Activated CD4-positive, alpha-beta T cell treated with anti-CD3 and anti-CD28 coated beads, Interleukin-2, amount 50 U/mL, for 4 hours (primary cell): ENCODE measurements around the gene SLC22A12.
"Not testable (repeated sequence)": the region's sequence is repeated elsewhere in the genome, so short reads cannot be mapped to it uniquely, and the experiment has no call there.

ENCODE experiments used
- DNase-seq, 2 experiments: peaks; one replicate each; pipeline ENCODE4 v3.0.0-alpha.2; 2020

SLC22A12 gene

DNA sequence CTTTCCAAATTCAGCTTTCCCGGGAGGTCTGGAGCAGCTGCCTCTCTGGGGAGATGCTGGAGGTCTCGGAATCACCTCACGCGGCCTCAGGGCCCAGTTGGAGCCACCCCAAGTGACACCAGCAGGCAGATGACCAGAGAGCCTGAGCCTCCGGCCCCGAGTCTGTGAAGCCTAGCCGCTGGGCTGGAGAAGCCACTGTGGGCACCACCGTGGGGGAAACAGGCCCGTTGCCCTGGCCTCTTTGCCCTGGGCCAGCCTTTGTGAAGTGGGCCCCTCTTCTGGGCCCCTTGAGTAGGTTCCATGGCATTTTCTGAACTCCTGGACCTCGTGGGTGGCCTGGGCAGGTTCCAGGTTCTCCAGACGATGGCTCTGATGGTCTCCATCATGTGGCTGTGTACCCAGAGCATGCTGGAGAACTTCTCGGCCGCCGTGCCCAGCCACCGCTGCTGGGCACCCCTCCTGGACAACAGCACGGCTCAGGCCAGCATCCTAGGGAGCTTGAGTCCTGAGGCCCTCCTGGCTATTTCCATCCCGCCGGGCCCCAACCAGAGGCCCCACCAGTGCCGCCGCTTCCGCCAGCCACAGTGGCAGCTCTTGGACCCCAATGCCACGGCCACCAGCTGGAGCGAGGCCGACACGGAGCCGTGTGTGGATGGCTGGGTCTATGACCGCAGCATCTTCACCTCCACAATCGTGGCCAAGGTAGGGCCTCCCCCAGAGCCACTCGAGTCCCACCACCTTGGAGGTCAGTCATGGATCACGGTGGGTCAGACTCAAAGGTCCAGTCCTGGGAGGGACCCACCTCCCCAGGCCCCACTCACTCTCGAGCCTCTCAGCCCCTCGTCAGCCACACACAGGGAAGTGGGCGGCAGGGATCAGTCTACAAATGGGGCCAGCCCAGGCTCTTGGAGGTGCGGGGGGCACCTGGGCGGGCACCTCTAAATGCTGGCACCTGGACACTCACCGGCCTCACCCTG, 525 bp downstream of the SLC22A12 start:
- no peak for DNase-seq

DNA sequence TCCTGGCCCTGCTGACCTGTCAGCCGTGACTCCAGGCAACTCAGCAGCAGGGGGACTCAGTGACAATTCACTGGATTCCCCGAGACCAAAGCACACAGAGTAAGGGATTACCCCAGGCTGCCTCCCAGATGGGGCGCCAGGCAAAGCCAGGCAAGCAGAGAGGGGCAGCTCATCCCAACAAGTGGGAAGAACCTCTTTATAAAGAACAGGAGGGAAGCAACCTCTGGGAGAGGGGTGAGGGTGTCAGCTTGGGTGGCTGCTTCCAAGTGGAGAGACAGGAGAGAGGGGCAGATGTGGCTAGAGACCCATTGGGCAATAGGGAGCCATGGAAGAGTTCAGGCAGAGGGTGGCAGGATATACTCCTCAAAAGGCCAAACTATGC, 1.2 kb downstream of the SLC22A12 start:
- no peak for DNase-seq

DNA sequence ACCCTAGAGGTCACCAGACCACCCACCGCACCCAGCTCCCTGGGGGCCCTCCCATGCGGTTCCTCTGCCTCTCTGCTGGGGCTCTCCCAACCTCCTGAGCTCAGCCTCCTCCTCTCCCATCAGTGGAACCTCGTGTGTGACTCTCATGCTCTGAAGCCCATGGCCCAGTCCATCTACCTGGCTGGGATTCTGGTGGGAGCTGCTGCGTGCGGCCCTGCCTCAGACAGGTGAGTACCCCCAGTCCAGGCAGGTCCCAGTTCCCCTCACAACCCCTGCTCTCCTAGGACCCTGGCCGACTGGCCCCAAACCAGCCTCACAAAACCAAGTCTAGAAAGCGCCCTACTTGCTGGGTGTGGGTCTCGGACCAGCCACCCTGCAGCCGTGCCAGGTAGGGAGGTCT, 1.6 kb downstream of the SLC22A12 start:
- no peak for DNase-seq

DNA sequence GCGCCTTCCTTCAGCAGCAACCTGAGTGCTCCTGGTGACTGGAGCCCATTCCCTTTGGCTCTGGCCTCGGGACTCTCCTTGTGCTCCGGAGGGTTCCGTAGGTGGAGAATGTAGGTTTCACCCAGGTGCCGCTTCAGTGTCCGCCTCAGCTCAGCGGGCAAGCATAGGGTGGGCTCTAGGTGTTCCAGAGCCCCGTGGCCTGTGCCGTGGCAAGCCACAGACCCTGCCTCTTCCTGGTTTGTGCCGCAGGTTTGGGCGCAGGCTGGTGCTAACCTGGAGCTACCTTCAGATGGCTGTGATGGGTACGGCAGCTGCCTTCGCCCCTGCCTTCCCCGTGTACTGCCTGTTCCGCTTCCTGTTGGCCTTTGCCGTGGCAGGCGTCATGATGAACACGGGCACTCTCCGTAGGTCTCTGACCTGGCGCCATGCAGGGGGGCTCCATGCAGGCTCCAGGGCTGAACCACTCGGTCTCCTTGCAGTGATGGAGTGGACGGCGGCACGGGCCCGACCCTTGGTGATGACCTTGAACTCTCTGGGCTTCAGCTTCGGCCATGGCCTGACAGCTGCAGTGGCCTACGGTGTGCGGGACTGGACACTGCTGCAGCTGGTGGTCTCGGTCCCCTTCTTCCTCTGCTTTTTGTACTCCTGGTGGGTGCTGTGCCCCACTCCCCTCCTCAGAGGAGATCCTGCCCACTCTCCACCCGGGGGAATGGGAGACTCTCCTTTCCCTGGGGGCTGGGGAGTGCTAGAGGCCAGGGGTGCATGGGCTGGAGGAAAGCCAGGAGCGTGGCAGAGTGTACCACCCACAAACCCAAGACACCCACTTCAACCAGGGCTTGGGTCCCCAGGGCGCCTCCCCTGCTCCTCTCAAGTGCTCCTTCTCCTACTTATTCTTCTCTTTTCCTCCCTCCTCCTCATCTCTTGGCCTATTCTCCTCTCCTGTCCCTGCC, 2.4 kb downstream of the SLC22A12 start:
- no peak for DNase-seq

DNA sequence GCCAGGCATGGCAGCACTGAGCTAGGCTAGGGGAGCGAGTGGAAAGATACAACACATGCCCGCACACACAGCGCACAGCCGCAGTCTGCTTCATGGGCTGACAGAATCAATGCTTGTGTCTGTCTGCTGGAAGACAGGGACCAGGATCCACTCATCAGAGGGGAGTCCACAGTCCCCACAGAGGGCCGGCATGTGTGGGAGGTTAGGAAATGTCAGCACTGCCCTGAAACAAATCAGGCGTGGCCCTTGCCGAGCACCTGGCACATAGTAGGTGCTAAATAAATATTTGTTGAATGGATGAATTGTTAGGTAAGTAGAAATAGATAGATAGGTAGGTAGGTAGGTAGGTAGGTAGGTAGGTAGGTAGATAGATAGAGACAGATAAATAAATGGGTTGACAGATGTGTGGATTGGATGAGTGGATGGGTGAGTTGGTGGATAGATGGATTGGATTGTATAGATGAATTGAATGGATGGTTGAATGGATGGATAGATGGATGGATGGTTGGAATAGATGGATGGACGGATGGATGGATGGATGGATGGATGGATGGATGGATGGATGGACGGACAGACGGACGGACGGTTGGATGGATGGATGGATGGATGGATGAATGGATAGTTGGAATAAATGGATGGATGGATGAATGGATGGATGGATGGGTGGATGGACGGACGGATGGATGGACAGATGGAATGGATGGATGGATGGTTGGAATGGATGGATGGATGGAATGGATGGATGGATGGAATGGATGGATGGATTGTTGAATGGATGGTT, 3.3 kb downstream of the SLC22A12 start:
- DNase-seq = no peak

DNA sequence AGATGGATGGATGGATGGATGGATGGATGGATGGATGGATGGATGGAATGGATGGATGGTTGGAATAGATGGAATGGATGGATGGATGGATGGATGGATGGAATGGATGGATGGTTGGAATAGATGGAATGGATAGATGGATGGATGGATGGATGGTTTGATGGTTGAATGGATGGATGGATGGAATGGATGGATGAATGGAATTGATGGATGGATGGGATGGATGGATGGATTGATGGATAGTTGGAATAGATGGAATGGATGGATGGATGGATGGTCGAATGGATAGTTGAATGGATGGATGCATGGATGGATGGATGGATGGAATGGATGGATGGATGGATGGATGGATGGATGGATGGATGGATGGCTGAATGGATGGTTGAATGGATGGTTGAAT, 4.9 kb downstream of the SLC22A12 start:
- DNase-seq = not testable (repeated sequence)

DNA sequence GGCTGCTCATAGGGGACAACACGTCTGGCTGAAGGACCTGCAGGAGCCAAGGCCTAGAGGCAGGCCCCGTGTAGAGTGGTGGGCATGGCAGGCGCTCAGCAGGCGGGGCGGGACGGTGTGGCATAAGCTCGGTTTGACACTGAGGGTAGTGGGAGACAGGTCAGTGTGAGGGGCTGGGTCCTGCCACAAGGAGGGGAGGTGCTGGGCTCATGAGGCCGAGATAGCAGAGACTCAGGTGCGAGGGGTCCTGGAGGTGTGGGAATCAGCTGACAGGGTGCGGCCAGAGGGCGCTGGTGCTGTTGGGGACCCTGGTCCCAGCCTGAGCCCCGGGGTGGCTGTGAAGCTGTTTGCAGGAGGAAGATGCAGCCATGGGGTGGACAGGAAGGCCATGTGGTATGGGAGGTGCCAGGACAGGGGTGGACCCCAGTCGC, 6.7 kb downstream of the SLC22A12 start:
- no peak for DNase-seq

DNA sequence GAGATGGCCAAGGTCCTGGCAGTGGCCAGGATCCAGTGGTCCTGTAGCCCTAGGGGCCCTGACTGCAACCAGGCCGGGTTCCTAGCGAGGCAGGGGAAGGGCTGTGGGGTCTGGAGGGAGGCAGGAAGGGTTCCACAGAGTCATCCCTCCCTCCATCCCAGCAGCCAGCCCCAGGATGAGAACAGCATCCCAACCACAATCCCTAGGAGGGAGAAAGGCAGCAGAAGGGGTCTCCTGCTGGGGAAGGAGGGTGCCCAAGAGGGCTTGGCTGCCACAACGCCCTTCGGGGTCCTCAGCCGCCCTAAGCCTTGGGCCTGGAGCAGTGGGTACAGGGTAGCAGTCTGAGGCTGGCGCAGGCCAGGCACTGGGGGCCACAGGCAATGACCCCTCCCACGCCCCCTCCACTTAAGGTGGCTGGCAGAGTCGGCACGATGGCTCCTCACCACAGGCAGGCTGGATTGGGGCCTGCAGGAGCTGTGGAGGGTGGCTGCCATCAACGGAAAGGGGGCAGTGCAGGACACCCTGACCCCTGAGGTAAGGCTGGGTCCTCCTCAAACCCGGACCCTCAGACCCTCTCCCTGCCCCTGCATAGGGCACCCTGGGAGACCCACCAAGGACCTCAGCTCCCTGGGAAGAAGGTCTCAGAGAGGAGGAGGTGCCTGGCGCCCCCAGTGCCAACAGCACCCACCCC, 7.2 kb downstream of the SLC22A12 start:
- DNase-seq = no peak

DNA sequence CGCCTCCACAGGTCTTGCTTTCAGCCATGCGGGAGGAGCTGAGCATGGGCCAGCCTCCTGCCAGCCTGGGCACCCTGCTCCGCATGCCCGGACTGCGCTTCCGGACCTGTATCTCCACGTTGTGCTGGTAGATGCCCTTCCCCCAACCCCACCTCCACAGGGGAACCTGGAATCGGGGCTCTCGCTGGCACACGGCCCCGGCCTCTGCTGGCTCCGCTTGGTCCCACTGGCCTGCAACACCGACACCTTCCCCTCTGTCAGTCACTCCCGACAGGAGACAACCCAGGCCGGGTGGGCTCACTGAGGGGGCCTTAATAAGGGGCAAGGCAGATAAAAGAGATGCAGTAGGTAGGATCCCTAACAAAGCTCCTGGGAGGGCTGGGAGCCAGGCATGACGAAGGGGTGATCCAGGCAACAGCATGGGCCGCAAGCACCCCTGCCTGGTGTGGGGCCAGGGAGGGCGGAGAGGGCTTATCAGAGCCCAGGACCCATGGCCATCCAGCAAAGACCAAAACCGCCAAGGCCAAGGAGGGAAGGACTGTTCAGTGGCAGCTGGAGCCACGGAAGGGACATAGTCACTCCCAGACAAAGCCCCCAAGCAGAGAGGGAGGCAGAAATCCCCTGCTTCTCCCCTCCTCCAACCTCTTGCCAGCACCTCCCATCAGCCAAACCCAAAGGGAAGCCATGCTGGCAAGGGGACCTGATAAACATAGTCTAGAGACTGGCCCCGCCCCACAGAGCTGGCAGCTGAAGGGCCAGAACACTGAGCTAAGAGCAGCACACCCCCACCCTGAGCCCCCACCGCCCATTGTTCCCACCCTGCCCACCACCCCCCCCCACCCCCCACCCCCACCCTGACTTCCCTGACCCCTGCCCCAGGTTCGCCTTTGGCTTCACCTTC, 8.0 kb downstream of the SLC22A12 start:
- DNase-seq = no peak

DNA sequence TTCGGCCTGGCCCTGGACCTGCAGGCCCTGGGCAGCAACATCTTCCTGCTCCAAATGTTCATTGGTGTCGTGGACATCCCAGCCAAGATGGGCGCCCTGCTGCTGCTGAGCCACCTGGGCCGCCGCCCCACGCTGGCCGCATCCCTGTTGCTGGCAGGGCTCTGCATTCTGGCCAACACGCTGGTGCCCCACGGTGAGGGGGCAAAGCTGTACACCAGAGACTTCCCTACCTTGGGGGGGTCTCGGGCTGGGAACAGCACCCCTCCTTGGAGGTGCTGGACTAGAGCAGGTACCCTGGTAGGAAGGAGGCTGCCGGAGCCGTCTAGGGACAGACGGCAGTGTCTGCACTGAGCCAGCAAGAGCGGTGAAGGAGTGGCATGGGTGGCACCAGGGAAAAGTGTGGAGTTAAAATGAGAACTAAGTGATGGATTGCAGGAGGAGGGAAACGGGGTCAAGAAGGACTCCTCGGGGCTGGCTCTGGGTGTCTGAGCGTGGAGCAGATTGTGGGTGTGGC, 8.7 kb downstream of the SLC22A12 start:
- no peak for DNase-seq

DNA sequence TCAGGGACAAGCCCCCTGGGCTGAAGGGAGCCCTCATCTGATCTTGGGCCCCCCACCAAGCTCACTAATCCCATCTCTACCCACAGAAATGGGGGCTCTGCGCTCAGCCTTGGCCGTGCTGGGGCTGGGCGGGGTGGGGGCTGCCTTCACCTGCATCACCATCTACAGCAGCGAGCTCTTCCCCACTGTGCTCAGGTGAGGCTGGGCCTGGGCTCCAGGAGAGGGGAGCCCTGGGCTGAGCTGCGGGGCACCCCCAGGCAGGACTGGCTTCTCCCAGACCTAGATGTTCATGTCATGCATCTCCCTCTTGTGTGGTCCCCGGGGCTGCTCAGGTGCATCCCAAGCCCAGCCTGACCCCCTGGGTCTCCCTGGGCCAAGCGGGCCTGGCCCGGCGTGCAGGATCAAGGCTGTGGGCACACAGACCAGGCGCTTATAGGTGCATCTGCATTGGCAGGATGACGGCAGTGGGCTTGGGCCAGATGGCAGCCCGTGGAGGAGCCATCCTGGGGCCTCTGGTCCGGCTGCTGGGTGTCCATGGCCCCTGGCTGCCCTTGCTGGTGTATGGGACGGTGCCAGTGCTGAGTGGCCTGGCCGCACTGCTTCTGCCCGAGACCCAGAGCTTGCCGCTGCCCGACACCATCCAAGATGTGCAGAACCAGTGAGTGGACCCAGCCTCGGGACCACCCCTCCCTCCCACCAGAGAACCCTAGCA, 9.4 kb downstream of the SLC22A12 start:
- no peak for DNase-seq

DNA sequence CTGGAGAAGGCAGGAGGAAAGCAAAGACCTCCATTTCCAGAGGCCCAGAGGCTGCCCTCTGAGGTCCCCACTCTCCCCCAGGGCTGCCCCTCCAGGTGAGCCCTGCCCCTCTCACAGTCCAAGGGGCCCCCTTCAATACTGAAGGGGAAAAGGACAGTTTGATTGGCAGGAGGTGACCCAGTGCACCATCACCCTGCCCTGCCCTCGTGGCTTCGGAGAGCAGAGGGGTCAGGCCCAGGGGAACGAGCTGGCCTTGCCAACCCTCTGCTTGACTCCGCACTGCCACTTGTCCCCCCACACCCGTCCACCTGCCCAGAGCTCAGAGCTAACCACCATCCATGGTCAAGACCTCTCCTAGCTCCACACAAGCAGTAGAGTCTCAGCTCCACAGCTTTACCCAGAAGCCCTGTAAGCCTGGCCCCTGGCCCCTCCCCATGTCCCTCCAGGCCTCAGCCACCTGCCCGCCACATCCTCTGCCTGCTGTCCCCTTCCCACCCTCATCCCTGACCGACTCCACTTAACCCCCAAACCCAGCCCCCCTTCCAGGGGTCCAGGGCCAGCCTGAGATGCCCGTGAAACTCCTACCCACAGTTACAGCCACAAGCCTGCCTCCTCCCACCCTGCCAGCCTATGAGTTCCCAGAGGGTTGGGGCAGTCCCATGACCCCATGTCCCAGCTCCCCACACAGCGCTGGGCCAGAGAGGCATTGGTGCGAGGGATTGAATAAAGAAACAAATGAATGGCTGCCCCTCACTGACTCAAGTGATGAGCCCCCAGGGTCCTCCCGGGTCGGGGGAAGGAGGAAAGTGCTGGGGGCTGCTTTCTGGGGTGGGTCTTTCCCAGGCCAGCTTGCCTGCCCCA, 10.8 kb downstream of the SLC22A12 start:
- no peak for DNase-seq

DNA sequence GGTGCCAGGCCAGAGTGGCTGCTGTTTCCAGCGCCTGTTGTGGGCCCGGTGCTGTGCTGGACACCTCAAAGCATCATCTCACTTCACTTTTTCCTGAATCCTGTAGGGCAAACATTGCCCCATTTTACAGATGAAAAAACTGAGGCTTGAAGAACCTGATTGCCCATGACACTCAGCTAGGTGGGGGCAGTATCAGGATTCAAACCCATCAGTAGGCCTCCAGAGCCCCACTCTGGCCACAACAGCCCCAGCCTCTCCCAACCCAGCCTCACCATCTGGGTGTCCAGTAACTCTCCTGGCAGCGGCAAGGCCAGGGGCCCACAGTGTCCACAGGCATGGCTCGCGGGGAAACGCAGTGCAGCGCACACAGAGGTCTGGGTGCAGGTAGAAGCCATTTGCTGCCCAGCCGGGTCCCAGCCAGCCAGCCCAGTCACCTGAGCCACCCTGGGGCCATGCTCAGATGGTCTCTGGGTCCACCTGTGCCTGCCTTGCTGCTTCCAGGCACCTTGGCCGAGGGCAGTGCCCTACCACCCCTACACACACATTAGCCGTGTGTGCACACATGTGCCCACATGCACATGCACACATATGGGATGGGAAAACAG, 11.5 kb downstream of the SLC22A12 start:
- no peak for DNase-seq

DNA sequence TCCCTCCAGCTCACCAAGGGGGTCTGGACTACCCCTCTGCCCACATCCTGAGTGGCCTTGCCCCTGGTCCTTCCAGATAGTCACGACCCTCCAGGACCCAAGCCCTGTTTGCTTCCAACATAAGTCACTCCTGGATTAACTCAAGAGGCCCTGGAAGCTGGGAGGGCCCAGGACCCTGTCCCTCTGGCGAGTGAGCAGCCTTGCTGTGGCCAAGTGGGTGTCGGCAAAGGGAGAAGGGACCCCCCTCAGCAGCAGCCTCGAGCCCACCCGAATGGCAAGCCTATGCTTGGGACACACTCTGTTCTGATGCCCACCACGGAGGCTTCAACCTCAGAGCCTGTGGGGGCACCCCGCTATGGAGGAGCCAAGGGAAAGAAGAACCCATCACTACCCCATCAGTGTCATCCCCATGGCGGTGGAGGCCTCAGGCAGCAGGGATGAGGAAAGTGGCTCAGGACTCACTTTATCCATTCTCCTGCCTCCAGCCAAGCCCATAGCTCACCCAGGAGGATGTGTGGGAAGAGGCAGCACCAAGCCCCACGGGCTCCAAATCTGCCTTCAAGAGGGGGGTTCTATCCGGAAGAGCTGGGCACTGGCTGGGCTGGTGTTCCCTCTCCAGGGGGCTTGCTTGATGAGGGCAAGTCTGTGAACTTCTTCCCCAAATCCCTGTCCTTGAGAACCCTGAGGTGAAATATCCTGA, 12.5 kb downstream of the SLC22A12 start:
- DNase-seq = no peak

DNA sequence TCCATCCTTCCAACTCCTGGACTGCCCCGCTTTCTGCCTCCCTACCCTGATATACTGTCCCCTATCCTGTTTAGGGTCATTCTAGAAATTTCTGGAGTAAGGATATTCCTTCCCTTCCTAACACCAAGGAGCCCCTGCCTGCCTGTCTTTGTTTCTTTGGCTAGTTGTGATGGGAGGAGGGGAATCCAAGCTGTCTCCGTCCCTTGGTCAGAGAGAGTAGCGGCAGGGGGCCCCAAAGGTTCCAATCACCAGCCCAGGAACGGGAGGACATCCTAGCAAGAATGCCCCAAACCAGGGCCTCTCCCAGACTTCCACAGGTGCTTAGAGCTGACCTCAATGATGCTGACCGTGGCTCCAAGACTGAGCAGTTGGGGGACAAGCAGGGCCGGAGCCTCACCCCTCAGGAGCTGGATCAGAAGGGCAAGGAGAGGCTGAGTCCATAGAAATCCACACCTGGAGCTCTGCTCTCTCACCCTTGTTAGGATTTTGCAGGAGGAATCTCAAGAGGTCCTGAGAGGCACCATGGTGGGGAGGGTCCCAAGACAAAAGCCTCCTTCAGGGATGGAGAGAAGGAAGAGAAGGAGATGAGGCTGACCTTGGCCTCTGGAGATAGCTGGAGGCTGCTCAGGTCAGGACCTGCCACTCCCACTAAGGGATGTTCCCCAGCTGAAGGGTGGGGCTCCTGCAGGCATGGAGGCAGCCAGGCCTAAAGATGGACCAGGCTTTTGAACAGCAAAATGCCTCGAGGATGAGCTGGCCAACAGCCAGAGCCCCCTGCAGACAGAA, 13.6 kb downstream of the SLC22A12 start:
- no peak for DNase-seq

DNA sequence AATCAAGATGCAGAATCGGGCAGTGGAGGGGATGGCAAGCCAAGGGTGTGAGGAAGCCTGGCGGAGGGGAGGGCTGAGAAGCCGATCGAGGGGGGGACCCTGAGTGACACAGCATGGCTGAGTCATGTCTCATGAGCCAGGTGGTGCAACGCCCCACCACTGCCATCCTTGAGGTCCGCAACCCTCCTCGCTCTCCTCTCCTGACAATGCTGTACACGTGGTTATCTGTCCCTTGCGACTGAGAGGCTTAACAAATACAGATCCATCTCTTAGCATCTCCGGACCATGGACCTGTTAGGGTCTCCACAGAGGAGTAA, 14.2 kb downstream of the SLC22A12 start:
- DNase-seq = no peak
